Common myeloid progenitor, CD34-positive (primary cell): ENCODE data around the gene SDHAF2.
"Not testable (repeated sequence)": the region's sequence is repeated elsewhere in the genome, so short reads cannot be mapped to it uniquely, and the experiment has no call there.

Experiments
- CTCF ChIA-PET: fragments of 350-600 bp; sonication (Branson Sonifier 250); formaldehyde crosslinking; loops from one replicate; lab custom pipeline; 2021; ENCODE audit warnings: antibody characterized with exemption; lab: Charles Lee
- POLR2A ChIA-PET: fragments of 350-600 bp; sonication (Branson Sonifier 250); formaldehyde crosslinking; loops from one replicate; lab custom pipeline; 2021; ENCODE audit warnings: antibody characterized with exemption; lab: Charles Lee
- DNase-seq, 3 donors: peaks; one replicate each; pipeline versions ENCODE4 v3.0.0 to v3.0.0-alpha.2; 2013
- H3K27ac ChIP-seq, 2 experiments: 1 replicate in 1 of 2; 2 replicates in 1 of 2; pipeline ENCODE4 v1.7.0; 2013; ENCODE audit warnings: inconsistent platforms in 2 of 2, low read length in 2 of 2, mild to moderate bottlenecking in 2 of 2, low read depth in 1 of 2, moderate library complexity in 1 of 2; ENCODE audit not compliant: severe bottlenecking in 2 of 2, insufficient read depth in 1 of 2, poor library complexity in 1 of 2
- H3K27me3 ChIP-seq, 5 experiments: replicated peaks in 2 of 5; 1 replicate in 3 of 5; 2 replicates in 2 of 5; pipeline versions ENCODE4 v1.6.1 to v1.7.0; 2013; ENCODE audit warnings: low read length in 4 of 5, mild to moderate bottlenecking in 2 of 5, moderate library complexity in 2 of 5, inconsistent platforms in 1 of 5; ENCODE audit not compliant: insufficient read depth in 5 of 5, control insufficient read depth in 4 of 5
- H3K36me3 ChIP-seq, 4 experiments: 1 replicate in 2 of 4; 2 replicates in 2 of 4; pipeline versions ENCODE4 v1.6.1 to v1.7.0; 2013; ENCODE audit warnings: low read length in 3 of 4, control low read depth in 1 of 4, mild to moderate bottlenecking in 1 of 4; ENCODE audit not compliant: control insufficient read depth in 4 of 4, insufficient read depth in 4 of 4
- H3K4me1 ChIP-seq, 4 experiments: 1 replicate in 3 of 4; 2 replicates in 1 of 4; pipeline versions ENCODE4 v1.6.1 to v1.7.1; 2013; ENCODE audit warnings: low read length in 3 of 4, mild to moderate bottlenecking in 3 of 4, control low read depth in 1 of 4, inconsistent platforms in 1 of 4, moderate library complexity in 1 of 4; ENCODE audit not compliant: control insufficient read depth in 4 of 4, insufficient read depth in 4 of 4; ENCODE audit errors: control extremely low read depth in 1 of 4
- H3K4me3 ChIP-seq, 7 experiments: 1 replicate in 4 of 7; 2 replicates in 3 of 7; pipeline versions ENCODE4 v1.5.1 to v1.7.0; 2013; ENCODE audit warnings: mild to moderate bottlenecking in 7 of 7, low read length in 6 of 7, moderate library complexity in 6 of 7, inconsistent platforms in 2 of 7, low read depth in 2 of 7, control low read depth in 1 of 7; ENCODE audit not compliant: insufficient read depth in 4 of 7, control insufficient read depth in 1 of 7; ENCODE audit errors: extremely low read depth in 1 of 7
- H3K9me3 ChIP-seq, 5 experiments: 1 replicate in 4 of 5; 2 replicates in 1 of 5; pipeline versions ENCODE4 v1.6.1 to v1.7.1; 2013; ENCODE audit warnings: low read length in 4 of 5, mild to moderate bottlenecking in 2 of 5, inconsistent platforms in 1 of 5, low read depth in 1 of 5, moderate library complexity in 1 of 5; ENCODE audit not compliant: control insufficient read depth in 4 of 5, insufficient read depth in 2 of 5; ENCODE audit errors: control extremely low read depth in 1 of 5
- WGBS: methylation state at CpG from one replicate; pipeline ENCODE4 v1.1.5; 2013; ENCODE audit not compliant: insufficient coverage; 5-methylcytosine and 5-hydroxymethylcytosine counted together

The SDHAF2 gene

DNA sequence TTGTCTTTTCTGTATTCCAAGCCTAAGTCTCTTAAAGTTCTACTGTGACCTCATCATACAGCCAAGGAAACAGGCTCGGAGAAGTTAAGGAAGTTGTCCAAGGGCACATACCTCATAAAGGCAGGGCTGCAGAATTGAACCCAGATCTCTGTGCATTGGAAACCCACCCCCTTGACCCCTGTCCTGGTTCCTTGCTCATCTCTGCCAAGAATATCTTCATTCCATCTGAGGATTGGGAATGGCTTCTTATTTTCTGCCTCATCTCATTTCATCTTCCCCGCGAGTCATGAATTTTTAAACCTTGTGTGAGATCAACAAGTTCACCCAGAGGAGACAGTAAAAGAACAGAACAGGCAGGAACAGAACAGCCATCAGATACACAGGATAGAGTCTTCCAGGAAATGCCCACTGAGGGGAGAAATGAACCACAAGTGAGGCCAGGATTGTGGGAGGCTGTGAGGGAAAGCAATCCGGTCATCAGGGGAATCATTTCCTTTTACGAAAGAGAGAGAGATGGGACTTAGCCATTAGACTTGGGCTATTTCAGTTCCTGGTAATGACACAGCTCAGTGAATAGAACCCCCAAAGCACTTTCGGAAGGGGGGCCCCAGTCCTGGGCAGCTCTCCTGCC is 44.2 kb downstream of the SDHAF2 start:
- ChIA-PET CTCF (interaction anchor here (1.0 to 29.0 kb wide), 4 partner anchors 10 to 155 kb away, joined by 3 to 453 read pairs (median 4); partner anchors contain the start of gene LRRC10B), POLR2A (no interaction called here)
- DNase-seq, result no peak

GRCh38 chr11:61475433-61475832 is 45.5 kb downstream of the SDHAF2 start:
- H3K36me3 ChIP-seq, result peaks cover 0 to 9% (median 7%) of the 10 kb centered on the region in 4 experiments
- H3K4me3 ChIP-seq, result no peak overlapping the region
- ChIA-PET POLR2A (no interaction called here), CTCF (interaction anchor here (0.5 to 29.0 kb wide), 7 partner anchors 9 to 710 kb away, joined by 3 to 453 read pairs (median 5); partner anchors contain the start of gene LRRC10B)
- H3K9me3 ChIP-seq, result no peaks in the 10 kb centered on the region
- H3K27me3 ChIP-seq, result peaks cover 0 to 5% (median 0%) of the 10 kb centered on the region in 5 experiments
- peaks cover 0 to 2% (median 0%) of the 10 kb centered on the region in 4 experiments for H3K4me1 ChIP-seq
- WGBS, result 100% methylated on average over 1 of the region's 1 CpG
- H3K27ac ChIP-seq, result no peak overlapping the region
- no peak for DNase-seq

More for the DNA sequence above, 44.2 kb downstream of the SDHAF2 start:
- whole genome bisulfite sequencing, result 100% methylated on average over 3 of the region's 6 CpGs
- H3K4me3 ChIP-seq, result no peak overlapping the region
- peaks cover 0 to 2% (median 0%) of the 10 kb centered on the region in 4 experiments for H3K4me1 ChIP-seq
- peaks cover 0 to 11% (median 9%) of the 10 kb centered on the region in 4 experiments for H3K36me3 ChIP-seq
- H3K27me3 ChIP-seq, result peaks cover 0 to 2% (median 0%) of the 10 kb centered on the region in 5 experiments
- no peaks in the 10 kb centered on the region for H3K9me3 ChIP-seq
- H3K27ac ChIP-seq, result no peak overlapping the region

DNA sequence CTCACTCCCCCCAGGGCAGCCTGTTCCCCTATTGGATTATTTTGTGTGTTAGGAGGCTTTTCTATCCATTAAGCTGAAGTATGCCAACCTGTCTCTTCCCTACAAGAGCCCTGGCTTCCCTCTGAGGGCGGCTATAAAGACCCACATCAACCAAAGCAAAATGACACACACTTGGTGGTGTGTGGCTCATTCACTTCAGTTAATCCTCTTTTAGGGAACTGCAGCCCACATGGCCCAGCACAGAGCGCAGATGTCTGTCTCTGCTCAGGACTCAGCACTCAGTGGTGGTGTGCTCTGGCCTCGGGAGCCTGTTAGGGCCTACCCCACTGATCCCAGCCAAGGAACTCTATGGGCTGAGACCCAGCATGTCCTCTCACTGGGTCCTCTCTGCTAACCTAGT is 46.4 kb downstream of the SDHAF2 start:
- H3K4me3 ChIP-seq, result no peak overlapping the region
- no peak for DNase-seq
- peaks cover 0 to 5% (median 0%) of the 10 kb centered on the region in 5 experiments for H3K27me3 ChIP-seq
- H3K36me3 ChIP-seq, result peaks cover 0 to 9% (median 4%) of the 10 kb centered on the region in 4 experiments
- ChIA-PET POLR2A (no interaction called here), CTCF (interaction anchor here (0.9 to 29.0 kb wide), 12 partner anchors 11 to 257 kb away, joined by 3 to 453 read pairs (median 4); partner anchors contain the start of gene LRRC10B)
- H3K4me1 ChIP-seq, result peaks cover 0 to 7% (median 0%) of the 10 kb centered on the region in 4 experiments
- no peak overlapping the region for H3K27ac ChIP-seq
- no peaks in the 10 kb centered on the region for H3K9me3 ChIP-seq
- 100% methylated on average over 2 of the region's 3 CpGs for WGBS

- H3K27me3 ChIP-seq, result peaks cover 0 to 5% (median 0%) of the 10 kb centered on the region in 5 experiments
- H3K27ac ChIP-seq, result no peak overlapping the region
- ChIA-PET POLR2A (no interaction called here), CTCF (interaction anchor here (0.9 to 29.0 kb wide), 14 partner anchors 10 to 257 kb away, joined by 3 to 453 read pairs (median 5); partner anchors contain the start of gene LRRC10B)
- no peak for DNase-seq
- H3K9me3 ChIP-seq, result no peaks in the 10 kb centered on the region
- WGBS, result 93% methylated on average over 8 of the region's 8 CpGs
- H3K4me1 ChIP-seq, result peaks cover 0 to 7% (median 0%) of the 10 kb centered on the region in 4 experiments
- H3K4me3 ChIP-seq, result no peak overlapping the region
- peaks cover 0 to 9% (median 4%) of the 10 kb centered on the region in 4 experiments for H3K36me3 ChIP-seq
Measured at GRCh38 chr11:61477126-61477525, 47.2 kb downstream of the SDHAF2 start.

GRCh38 chr11:61477727-61478148 is 47.8 kb downstream of the SDHAF2 start:
- 5% methylated on average over 16 of the region's 18 CpGs for WGBS
- ChIA-PET POLR2A (interaction anchor here (0.6 kb wide), 1 partner anchor 302 kb away, joined by 3 read pairs; no protein-coding TSS in a partner anchor), CTCF (interaction anchor here (0.9 to 29.0 kb wide), 15 partner anchors 9 to 256 kb away, joined by 3 to 453 read pairs (median 6); partner anchors contain the start of gene LRRC10B)
- DNase-seq, result peak; percentile 27 to 49 (median 46)
- peaks cover 0 to 5% (median 0%) of the 10 kb centered on the region in 5 experiments for H3K27me3 ChIP-seq
- H3K9me3 ChIP-seq, result no peaks in the 10 kb centered on the region
- H3K27ac ChIP-seq, result no peak overlapping the region
- peaks cover 0 to 7% (median 4%) of the 10 kb centered on the region in 4 experiments for H3K36me3 ChIP-seq
- peaks cover 0 to 7% (median 0%) of the 10 kb centered on the region in 4 experiments for H3K4me1 ChIP-seq
- H3K4me3 ChIP-seq, result no peak overlapping the region

- H3K4me3 ChIP-seq, DNase-seq, H3K27ac ChIP-seq, H3K27me3 ChIP-seq, H3K36me3 ChIP-seq, POLR2A ChIA-PET, H3K9me3 ChIP-seq, H3K4me1 ChIP-seq: not testable (repeated sequence)
- WGBS, result 100% methylated on average over 6 of the region's 11 CpGs
- CTCF ChIA-PET, result interaction anchor here (1.0 to 29.0 kb wide), 7 partner anchors 10 to 193 kb away, joined by 3 to 453 read pairs (median 6); partner anchors contain the start of gene LRRC10B
Measured at GRCh38 chr11:61479360-61480058, 49.6 kb downstream of the SDHAF2 start.
